Body of pancreas (tissue), 4 donors: ENCODE data around the gene PANK1.

Experiments
- CTCF ChIP-seq, 7 experiments: fragments of 450-650 bp in 4 of 7; fragments of 200-600 bp in 3 of 7; sonication (generic) in 3 of 7; IDR thresholded peaks; one replicate each; pipeline ENCODE4 v1.5.1; 2016 to 2019; ENCODE audit warnings: antibody characterized with exemption in 7 of 7
- POLR2A ChIP-seq, 3 donors: fragments of 450-650 bp; IDR thresholded peaks; one replicate each; pipeline ENCODE4 v1.6.1; 2016; ENCODE audit warnings: antibody characterized with exemption in 3 of 3, mild to moderate bottlenecking in 2 of 3

DNA sequence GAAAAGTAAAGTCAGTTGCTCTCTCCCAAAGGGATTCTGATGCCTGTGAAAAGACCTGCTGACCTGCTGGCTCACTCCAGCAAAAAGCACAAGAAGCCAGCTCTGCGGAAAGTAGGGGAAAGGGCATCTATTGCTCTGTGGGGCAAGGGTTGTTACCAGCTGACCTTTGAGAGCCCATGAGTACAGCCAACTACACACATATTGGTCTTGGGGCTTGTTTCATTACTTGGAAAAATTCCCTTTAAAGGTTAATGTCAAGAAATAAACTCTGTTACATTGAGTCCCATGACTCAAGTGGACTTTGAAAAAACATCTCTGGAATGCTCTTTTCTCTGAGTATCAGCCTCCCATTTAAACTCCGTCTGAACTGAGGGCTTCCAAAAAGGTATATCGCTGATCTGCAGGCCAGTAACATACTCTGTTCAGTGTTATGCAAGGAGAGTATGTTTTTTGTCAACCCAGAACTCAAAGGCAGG is 53.2 kb downstream of the PANK1 start:
- TF ChIP-seq CTCF (IDR thresholded peaks at IDR 0.05), result no peak
- no peak for TF ChIP-seq POLR2A (IDR thresholded peaks at IDR 0.05)
